ENCODE data around the gene ALPI.

DNA sequence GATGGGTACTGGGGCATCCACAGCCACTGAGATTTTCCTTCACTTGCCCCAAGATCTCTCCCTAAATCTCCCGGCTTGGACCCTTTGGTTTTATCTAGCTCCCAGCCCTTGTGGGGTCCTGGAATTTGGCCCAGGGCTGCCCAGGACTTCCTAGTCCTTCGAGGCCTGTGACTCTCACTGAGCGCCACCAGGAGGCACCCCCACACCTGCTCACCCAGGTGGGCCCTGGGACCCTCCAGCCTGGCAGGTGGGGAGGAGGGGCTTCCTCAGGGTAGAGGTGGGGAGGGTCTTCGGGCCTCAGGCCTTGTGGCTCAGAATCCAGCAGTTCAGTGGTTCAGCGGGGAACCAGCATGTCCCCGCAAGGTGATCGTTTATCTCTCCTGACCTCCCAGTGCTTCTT is 52.3 kb downstream of the ALPI start:
- TF ChIP-seq, protein P1, sequence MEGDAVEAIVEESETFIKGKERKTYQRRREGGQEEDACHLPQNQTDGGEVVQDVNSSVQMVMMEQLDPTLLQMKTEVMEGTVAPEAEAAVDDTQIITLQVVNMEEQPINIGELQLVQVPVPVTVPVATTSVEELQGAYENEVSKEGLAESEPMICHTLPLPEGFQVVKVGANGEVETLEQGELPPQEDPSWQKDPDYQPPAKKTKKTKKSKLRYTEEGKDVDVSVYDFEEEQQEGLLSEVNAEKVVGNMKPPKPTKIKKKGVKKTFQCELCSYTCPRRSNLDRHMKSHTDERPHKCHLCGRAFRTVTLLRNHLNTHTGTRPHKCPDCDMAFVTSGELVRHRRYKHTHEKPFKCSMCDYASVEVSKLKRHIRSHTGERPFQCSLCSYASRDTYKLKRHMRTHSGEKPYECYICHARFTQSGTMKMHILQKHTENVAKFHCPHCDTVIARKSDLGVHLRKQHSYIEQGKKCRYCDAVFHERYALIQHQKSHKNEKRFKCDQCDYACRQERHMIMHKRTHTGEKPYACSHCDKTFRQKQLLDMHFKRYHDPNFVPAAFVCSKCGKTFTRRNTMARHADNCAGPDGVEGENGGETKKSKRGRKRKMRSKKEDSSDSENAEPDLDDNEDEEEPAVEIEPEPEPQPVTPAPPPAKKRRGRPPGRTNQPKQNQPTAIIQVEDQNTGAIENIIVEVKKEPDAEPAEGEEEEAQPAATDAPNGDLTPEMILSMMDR (IDR thresholded peaks at IDR 0.05): peak; percentile 18
- no peak for TF ChIP-seq EZH2 (IDR thresholded peaks at IDR 0.05)
